Activated CD4-positive, alpha-beta memory T cell treated with anti-CD3 and anti-CD28 coated beads, Interleukin-2, amount 10 ng/mL, durations not matched to agents 7 days and 5 days (primary cell): ENCODE data around the gene PRSS36. TPM values are rescaled to one million over a fixed set of nuclear protein-coding genes. Genes with fewer than 3 reads are reported as not detected.
"Not testable (repeated sequence)": the region's sequence is repeated elsewhere in the genome, so short reads cannot be mapped to it uniquely, and the experiment has no call there.

Experiments used
- CTCF ChIA-PET: fragments of 350-600 bp; sonication (Branson Sonifier 250); formaldehyde crosslinking; loops from one replicate; lab custom pipeline; 2021; ENCODE audit warnings: antibody characterized with exemption, inconsistent platforms; lab: Charles Lee
- POLR2A ChIA-PET: fragments of 350-600 bp; sonication (Branson Sonifier 250); formaldehyde crosslinking; loops from one replicate; lab custom pipeline; 2021; ENCODE audit warnings: antibody characterized with exemption; lab: Charles Lee
- DNase-seq: peaks from one replicate; pipeline ENCODE4 v3.0.0-alpha.2; 2020
- H3K27ac Mint-ChIP-seq: one replicate; pipeline ENCODE4 v1.8.0; 2021; ENCODE audit warnings: mild to moderate bottlenecking, mixed read lengths
- H3K27me3 Mint-ChIP-seq: one replicate; pipeline ENCODE4 v1.8.0; 2021; ENCODE audit warnings: mixed read lengths
- H3K36me3 Mint-ChIP-seq: one replicate; pipeline ENCODE4 v1.8.0; 2021; ENCODE audit warnings: low read depth, mixed read lengths
- H3K4me1 Mint-ChIP-seq: one replicate; pipeline ENCODE4 v1.8.0; 2021; ENCODE audit warnings: mixed read lengths
- H3K4me3 Mint-ChIP-seq: one replicate; pipeline ENCODE4 v1.8.0; 2021; ENCODE audit warnings: mild to moderate bottlenecking, mixed read lengths
- H3K9me3 Mint-ChIP-seq: one replicate; pipeline ENCODE4 v1.8.0; 2021; ENCODE audit warnings: mixed read lengths
- total RNA-seq, 2 experiments: library from RNA; stranded (reverse); gene quantifications; one replicate each; pipeline ENCODE4 v1.2.3, GENCODE V29; 2021

PRSS36 gene
- total RNA-seq, 2 experiments from 2014 or later, result 0.58 to 0.85 TPM

GRCh38 chr16:31181102-31181830 lies 31.4 kb upstream of the PRSS36 start:
- CTCF ChIA-PET, result interaction anchor here (0.9 to 2.9 kb wide), 4 partner anchors 19 to 275 kb away, joined by 3 to 13 read pairs (median 4); partner anchors contain the start of gene KAT8
- Mint-ChIP-seq H3K36me3 (peaks cover 61% of the 10 kb centered on the region), H3K4me3 (peak overlapping the region; percentile 93), H3K4me1 (peaks cover 67% of the 10 kb centered on the region), H3K27ac (peak overlapping the region; percentile 98), H3K9me3 (no peaks in the 10 kb centered on the region), H3K27me3 (peaks cover 2% of the 10 kb centered on the region)
- peak; percentile 49 for DNase-seq
- POLR2A ChIA-PET, result interaction anchor here (0.7 to 6.9 kb wide), 40 partner anchors 10 to 696 kb away, joined by 3 to 96 read pairs (median 7); partner anchors contain the start of genes ARMC5, KAT8, PYCARD and PYDC1

GRCh38 chr16:31179747-31180459 lies 30.0 kb upstream of the PRSS36 start, which contains the start of gene FUS:
TSS of gene FUS (plus strand) at chr16:31180139. CDS start at chr16:31180215, 76 bp downstream.
- Mint-ChIP-seq H3K4me1 (peaks cover 53% of the 10 kb centered on the region), H3K27me3 (peaks cover 2% of the 10 kb centered on the region), H3K27ac (peak within 1 kb of the TSS; percentile 98), H3K9me3 (no peaks in the 10 kb centered on the region), H3K36me3 (peaks cover 47% of the 10 kb centered on the region), H3K4me3 (peak within 1 kb of the TSS; percentile 93)
- ChIA-PET CTCF (interaction anchor here (0.8 to 2.1 kb wide), 7 partner anchors 9 to 280 kb away, joined by 3 to 16 read pairs (median 4); partner anchors contain the start of gene KAT8), POLR2A (interaction anchor here (0.7 to 4.8 kb wide), 62 partner anchors 8 to 697 kb away, joined by 3 to 96 read pairs (median 5); partner anchors contain the start of genes ARMC5, KAT8, PHKG2 and PYCARD)
- DNase-seq, result peak; percentile 91

GRCh38 chr16:31179219-31179746 lies 29.4 kb upstream of the PRSS36 start:
- ChIA-PET POLR2A (interaction anchor here (0.7 to 4.8 kb wide), 52 partner anchors 8 to 698 kb away, joined by 3 to 96 read pairs (median 5); partner anchors contain the start of genes ARMC5, KAT8, PHKG2 and PYCARD), CTCF (interaction anchor here (1.2 to 2.1 kb wide), 3 partner anchors 21 to 281 kb away, joined by 3 to 16 read pairs (median 5); no protein-coding TSS in a partner anchor)
- H3K4me1 Mint-ChIP-seq, result peaks cover 50% of the 10 kb centered on the region
- H3K36me3 Mint-ChIP-seq, result peaks cover 43% of the 10 kb centered on the region
- no peak for DNase-seq
- H3K4me3 Mint-ChIP-seq, result peak overlapping the region; percentile 93
- H3K27ac Mint-ChIP-seq, result peak overlapping the region; percentile 98
- no peaks in the 10 kb centered on the region for H3K9me3 Mint-ChIP-seq
- H3K27me3 Mint-ChIP-seq, result peaks cover 2% of the 10 kb centered on the region

- Mint-ChIP-seq H3K36me3 (peaks cover 21% of the 10 kb centered on the region), H3K4me1 (peaks cover 29% of the 10 kb centered on the region), H3K27me3 (peaks cover 2% of the 10 kb centered on the region), H3K4me3 (peak overlapping the region; percentile 1), H3K27ac (peak overlapping the region; percentile 72), H3K9me3 (no peaks in the 10 kb centered on the region)
- CTCF ChIA-PET, result interaction anchor here (1.0 to 1.8 kb wide), 4 partner anchors 13 to 276 kb away, joined by 3 to 17 read pairs (median 5); partner anchors contain the start of gene HSD3B7
- peak; percentile 68 for DNase-seq
- POLR2A ChIA-PET, result interaction anchor here (0.6 to 4.8 kb wide), 12 partner anchors 9 to 696 kb away, joined by 3 to 96 read pairs (median 4); partner anchors contain the start of genes ARMC5, ITGAX, KAT8 and PYCARD
Measured at GRCh38 chr16:31177136-31177535, 27.3 kb upstream of the PRSS36 start.

- H3K4me3 Mint-ChIP-seq, DNase-seq, H3K36me3 Mint-ChIP-seq, POLR2A ChIA-PET, H3K4me1 Mint-ChIP-seq, H3K27ac Mint-ChIP-seq, H3K27me3 Mint-ChIP-seq, H3K9me3 Mint-ChIP-seq, CTCF ChIA-PET: not testable (repeated sequence)
Measured at GRCh38 chr16:31170048-31170447, 20.2 kb upstream of the PRSS36 start.

GRCh38 chr16:31168848-31169247 lies 19.0 kb upstream of the PRSS36 start:
- Mint-ChIP-seq H3K27me3 (no peaks in the 10 kb centered on the region), H3K27ac (no peak overlapping the region), H3K9me3 (no peaks in the 10 kb centered on the region), H3K4me1 (no peaks in the 10 kb centered on the region), H3K4me3 (no peak overlapping the region), H3K36me3 (no peaks in the 10 kb centered on the region)
- CTCF ChIA-PET, result no interaction called here
- DNase-seq, result no peak
- POLR2A ChIA-PET, result interaction anchor here (0.7 kb wide), 1 partner anchor 9 kb away, joined by 3 read pairs; no protein-coding TSS in a partner anchor

GRCh38 chr16:31167315-31167714 lies 17.4 kb upstream of the PRSS36 start:
- ChIA-PET POLR2A (interaction anchor here (1.3 to 3.4 kb wide), 2 partner anchors 10 to 13 kb away, joined by 4 to 16 read pairs; partner anchors contain the start of gene FUS), CTCF (no interaction called here)
- no peaks in the 10 kb centered on the region for H3K36me3 Mint-ChIP-seq
- peaks cover 2% of the 10 kb centered on the region for H3K27me3 Mint-ChIP-seq
- H3K9me3 Mint-ChIP-seq, result no peaks in the 10 kb centered on the region
- no peaks in the 10 kb centered on the region for H3K4me1 Mint-ChIP-seq
- H3K27ac Mint-ChIP-seq, result no peak overlapping the region
- no peak overlapping the region for H3K4me3 Mint-ChIP-seq
- DNase-seq, result no peak

GRCh38 chr16:31157136-31157535 lies 7.3 kb upstream of the PRSS36 start:
- Mint-ChIP-seq H3K27me3 (peaks cover 15% of the 10 kb centered on the region), H3K4me1 (peaks cover 6% of the 10 kb centered on the region), H3K27ac (no peak overlapping the region), H3K9me3 (no peaks in the 10 kb centered on the region), H3K36me3 (no peaks in the 10 kb centered on the region), H3K4me3 (no peak overlapping the region)
- no peak for DNase-seq
- POLR2A ChIA-PET, result interaction anchor here (0.9 to 2.7 kb wide), 3 partner anchors 15 to 23 kb away, joined by 3 to 12 read pairs (median 4); partner anchors contain the start of gene FUS
- CTCF ChIA-PET, result interaction anchor here (0.5 to 5.2 kb wide), 4 partner anchors 14 to 196 kb away, joined by 3 to 37 read pairs (median 3); no protein-coding TSS in a partner anchor

- CTCF ChIA-PET, result interaction anchor here (0.6 kb wide), 1 partner anchor 319 kb away, joined by 4 read pairs; no protein-coding TSS in a partner anchor
- POLR2A ChIA-PET, result interaction anchor here (2.1 kb wide), 1 partner anchor 8 kb away, joined by 5 read pairs; no protein-coding TSS in a partner anchor
Measured at GRCh38 chr16:31150976-31151375, 1.1 kb upstream of the PRSS36 start.

GRCh38 chr16:31149332-31149731 lies 534 bp downstream of the PRSS36 start:
- H3K4me3 Mint-ChIP-seq, result no peak overlapping the region

More at GRCh38 chr16:31150976-31151375, 1.1 kb upstream of the PRSS36 start:
- DNase-seq, H3K27ac Mint-ChIP-seq, H3K4me3 Mint-ChIP-seq, H3K36me3 Mint-ChIP-seq, H3K9me3 Mint-ChIP-seq, H3K4me1 Mint-ChIP-seq: not testable (repeated sequence)
- H3K27me3 Mint-ChIP-seq, result peaks cover 12% of the 10 kb centered on the region

GRCh38 chr16:31148896-31149295 lies 970 bp downstream of the PRSS36 start:
- peaks cover 9% of the 10 kb centered on the region for H3K27me3 Mint-ChIP-seq
- no peak overlapping the region for H3K4me3 Mint-ChIP-seq
- CTCF ChIA-PET, result no interaction called here

More at GRCh38 chr16:31149332-31149731, 534 bp downstream of the PRSS36 start:
- no peak for DNase-seq
- Mint-ChIP-seq H3K36me3 (no peaks in the 10 kb centered on the region), H3K9me3 (no peaks in the 10 kb centered on the region), H3K4me1 (peaks cover 2% of the 10 kb centered on the region), H3K27me3 (peaks cover 9% of the 10 kb centered on the region), H3K27ac (no peak overlapping the region)
- CTCF ChIA-PET, result no interaction called here
- POLR2A ChIA-PET, result no interaction called here

GRCh38 chr16:31148281-31148728 lies 1.6 kb downstream of the PRSS36 start:
- no peak overlapping the region for H3K27ac Mint-ChIP-seq
- no peaks in the 10 kb centered on the region for H3K9me3 Mint-ChIP-seq
- no peak overlapping the region for H3K4me3 Mint-ChIP-seq
- H3K36me3 Mint-ChIP-seq, result no peaks in the 10 kb centered on the region
- CTCF ChIA-PET, result no interaction called here
- DNase-seq, result no peak
- peaks cover 9% of the 10 kb centered on the region for H3K27me3 Mint-ChIP-seq
- peaks cover 8% of the 10 kb centered on the region for H3K4me1 Mint-ChIP-seq
- POLR2A ChIA-PET, result no interaction called here

More at GRCh38 chr16:31148896-31149295, 970 bp downstream of the PRSS36 start:
- peaks cover 2% of the 10 kb centered on the region for H3K4me1 Mint-ChIP-seq
- no peak overlapping the region for H3K27ac Mint-ChIP-seq
- POLR2A ChIA-PET, result no interaction called here
- no peaks in the 10 kb centered on the region for H3K9me3 Mint-ChIP-seq
- no peaks in the 10 kb centered on the region for H3K36me3 Mint-ChIP-seq
- no peak for DNase-seq
